Stimulated activated CD8-positive, alpha-beta memory T cell treated with anti-CD3 and anti-CD28 coated beads, Interleukin-12 subunit alpha, Interleukin-12 subunit beta, amount 100 ng/mL, for 24 hours (primary cell): ENCODE data around the gene KLF7.

Experiments used
- DNase-seq: peaks from one replicate; pipeline ENCODE4 v3.0.0-alpha.2; 2020; ENCODE audit errors: extremely low read depth

The KLF7 gene

GRCh38 chr2:207149249-207150213, 16.2 kb downstream of the KLF7 start:
- DNase-seq: no peak

GRCh38 chr2:207148020-207148419, 17.7 kb downstream of the KLF7 start:
- no peak for DNase-seq

- DNase-seq: no peak
Observed at GRCh38 chr2:207144173-207144785, 21.5 kb downstream of the KLF7 start.

DNA sequence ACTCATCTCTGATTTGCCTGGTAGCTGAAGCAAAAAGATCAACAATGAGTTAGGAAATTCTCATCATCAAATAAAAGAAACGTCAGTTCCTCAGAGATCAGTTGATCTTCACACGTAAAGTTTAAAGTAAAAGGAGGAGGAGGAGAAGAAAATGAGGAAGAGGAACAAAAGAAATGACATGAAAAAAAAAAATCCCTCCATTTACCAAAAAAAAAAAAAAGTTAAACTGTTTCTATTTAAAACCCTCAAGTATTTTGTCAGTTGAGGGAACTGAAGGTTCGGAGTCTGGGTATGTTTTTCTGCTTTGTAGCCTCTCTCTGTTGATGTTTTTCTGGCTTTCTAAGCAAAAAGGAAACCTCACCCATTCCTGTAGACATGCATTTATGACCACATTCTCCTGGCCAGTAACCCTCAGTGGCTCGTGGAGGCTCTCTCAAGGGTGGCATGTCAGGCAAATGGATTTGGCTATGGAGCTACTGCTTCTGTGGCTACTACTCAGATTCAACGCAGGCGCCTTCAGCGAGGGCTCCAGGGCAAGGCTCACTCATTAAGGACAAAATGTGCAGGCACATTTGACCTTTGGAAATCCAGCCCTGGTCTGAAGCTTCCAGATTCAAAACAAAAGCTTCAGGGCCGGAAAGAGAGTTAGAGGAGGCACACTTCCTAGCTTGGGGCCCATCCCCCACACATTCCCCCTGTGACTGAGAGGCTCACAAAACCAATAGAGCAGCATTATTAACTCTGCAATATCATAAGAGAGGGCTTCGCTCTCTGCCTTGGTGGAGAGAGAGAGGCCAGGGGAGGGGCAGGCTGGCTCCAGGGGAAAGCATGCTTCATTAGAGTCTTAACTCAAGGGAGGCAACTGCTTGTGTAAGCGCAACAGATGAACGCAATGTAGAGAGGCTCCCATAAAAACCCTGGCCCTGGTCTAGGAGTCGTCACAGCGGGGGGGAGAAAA, 22.3 kb downstream of the KLF7 start:
- DNase-seq: no peak

- no peak for DNase-seq
Observed at GRCh38 chr2:207142461-207142860, 23.3 kb downstream of the KLF7 start.

DNA sequence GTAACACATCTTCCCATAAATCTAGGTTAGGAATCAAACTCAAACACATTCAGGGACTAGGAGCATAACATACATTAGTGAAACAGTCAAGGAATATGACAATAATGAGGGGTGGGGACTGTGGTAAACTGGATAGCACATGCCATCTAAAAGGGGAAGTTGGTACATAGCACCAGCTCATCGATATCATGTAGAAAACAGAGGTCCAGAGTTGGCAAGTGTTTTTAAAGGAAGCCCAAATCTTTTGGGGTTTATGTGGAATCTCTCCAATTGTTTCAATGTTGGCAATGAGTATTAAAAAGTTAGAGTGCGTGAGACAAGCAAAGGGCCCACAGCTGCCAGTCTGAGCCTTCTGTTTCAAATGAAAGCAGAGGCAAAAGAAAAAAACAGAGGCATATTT, 24.4 kb downstream of the KLF7 start:
- no peak for DNase-seq

DNA sequence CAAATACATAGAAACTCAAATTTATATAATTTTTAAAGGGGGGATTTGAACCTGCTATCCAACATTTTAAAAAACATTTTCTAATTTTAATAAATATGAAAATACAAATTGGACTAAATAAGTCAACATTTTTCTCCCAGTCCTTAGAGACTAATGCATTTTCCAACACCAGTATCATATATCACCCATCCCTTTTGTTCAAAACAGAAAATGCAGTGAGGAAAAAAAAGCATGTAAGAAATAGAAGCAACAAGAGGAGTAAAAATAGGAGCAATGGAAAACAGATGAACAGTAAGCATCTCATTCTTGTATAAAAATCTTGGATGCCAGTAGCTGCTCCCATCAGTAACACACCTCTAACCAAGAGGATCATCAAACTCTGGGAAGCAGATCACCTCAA, 25.5 kb downstream of the KLF7 start:
- DNase-seq: no peak

GRCh38 chr2:207139552-207139951, 26.2 kb downstream of the KLF7 start:
- DNase-seq: no peak

- DNase-seq: no peak
Observed at GRCh38 chr2:207138627-207139297, 27.0 kb downstream of the KLF7 start.

DNA sequence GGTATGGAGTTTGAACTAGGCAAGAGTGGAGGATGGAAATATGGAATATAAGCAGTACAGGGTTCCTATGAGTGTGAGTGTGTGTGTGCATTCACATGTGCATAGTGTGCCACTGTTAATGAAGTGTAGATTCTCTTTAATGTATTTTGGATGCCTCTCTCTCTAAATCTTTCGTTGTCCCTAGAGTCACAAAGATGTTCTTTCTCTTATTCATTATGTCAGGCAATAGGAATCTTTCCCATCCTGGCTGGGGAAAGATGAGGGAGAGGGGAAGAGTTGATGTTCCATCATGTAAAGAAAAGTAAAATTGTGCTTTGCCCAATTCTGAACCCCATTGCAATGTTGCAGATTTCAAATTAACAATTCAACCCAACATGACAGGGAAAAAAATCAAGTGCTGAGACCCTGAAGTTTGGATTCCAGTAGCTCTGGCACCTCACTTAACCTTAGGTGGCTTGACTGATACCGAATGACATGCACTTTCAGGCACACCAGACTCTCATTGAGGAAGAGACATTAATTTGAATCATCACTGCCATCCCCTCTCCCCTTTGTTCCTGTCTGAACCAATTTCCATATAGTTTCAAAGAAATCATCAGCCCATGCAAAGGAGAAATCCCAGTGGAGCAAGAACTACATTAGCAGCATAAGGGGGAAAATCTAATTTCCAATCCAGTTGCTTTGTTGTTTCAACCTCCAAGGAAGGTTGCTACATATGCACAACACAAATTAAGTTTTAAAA, 28.0 kb downstream of the KLF7 start:
- no peak for DNase-seq

DNA sequence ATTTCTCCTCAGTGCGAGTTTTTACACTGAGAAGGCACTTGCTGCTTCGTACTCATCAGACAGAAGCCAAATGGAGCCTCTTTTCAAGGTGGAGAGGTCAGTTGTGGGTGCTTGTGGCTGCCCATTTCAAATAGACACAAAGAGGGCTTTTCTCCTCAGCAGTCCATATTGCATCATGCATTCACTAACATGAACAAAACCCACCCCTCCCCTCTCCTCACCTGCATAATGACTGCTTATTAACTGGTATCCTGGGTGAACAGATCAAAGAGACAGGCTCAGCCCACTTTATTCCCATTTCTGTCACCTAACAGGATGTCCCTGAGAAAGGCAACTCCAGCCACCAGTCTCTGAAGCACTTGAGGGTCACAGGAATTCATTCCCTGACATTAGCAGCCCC, 28.9 kb downstream of the KLF7 start:
- DNase-seq: no peak

DNA sequence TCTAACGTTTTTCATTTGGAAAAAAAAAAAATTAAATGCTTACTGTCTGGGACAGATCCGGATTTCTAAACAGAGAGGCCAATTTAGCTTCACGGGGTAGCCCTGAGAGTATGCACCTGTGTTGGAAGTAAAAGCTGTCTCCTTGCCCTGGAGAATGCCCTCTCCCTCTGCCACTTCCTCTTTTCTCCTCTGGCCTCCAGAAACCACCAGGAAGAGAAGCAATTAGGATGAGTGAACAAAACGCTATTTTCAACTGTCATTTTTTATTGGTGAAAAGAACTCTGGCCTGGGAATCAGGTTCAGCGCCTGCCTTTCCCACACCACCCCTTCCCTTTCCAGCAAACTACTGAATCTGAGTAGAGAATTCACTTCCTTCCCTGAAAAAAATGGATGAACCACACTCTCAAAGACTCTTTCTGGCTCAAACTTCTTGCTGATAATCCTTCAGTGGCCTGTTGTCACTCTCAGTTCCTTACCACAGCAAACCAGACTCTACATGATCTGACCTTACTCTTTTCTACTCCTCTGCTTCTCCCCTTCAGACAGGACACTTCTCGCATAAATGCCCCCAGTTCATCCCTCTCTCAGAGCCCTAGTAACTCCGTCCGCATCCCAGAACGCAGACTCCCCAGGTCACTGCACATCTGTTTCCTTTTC, 29.8 kb downstream of the KLF7 start:
- DNase-seq: no peak

- no peak for DNase-seq
Observed at GRCh38 chr2:207135340-207135739, 30.4 kb downstream of the KLF7 start.

DNA sequence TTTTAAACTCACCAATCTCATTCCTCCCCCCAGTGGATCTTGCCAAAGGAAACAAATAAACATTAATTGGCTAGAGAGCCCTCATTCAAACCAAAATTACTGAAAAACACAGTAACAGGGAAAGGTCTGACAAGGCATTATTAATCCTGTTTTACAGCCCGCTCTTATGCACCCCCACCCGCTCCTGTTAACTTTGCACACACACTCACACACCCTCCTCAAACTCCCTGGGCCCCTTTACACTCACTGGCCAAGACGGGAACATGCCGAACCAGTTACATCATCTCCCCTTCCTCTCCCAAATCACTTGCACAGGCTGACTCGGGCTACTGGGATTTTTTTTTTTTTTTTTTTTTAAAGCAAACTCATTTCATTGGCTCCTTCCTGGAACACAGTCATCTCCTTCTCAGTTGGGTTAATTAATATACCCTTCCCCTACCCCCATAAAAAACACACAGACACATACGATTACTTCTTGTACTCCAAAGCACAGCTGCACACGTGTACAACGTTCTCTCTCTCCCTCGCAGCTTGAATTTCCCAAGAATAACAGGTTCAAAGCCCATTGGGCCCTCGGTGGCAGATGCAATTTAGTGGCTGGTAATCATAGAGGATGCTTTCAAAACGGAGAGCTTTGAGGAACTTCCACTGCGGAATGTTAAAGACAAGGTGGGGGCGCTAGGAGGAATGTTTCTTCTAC, 31.8 kb downstream of the KLF7 start:
- DNase-seq: no peak

DNA sequence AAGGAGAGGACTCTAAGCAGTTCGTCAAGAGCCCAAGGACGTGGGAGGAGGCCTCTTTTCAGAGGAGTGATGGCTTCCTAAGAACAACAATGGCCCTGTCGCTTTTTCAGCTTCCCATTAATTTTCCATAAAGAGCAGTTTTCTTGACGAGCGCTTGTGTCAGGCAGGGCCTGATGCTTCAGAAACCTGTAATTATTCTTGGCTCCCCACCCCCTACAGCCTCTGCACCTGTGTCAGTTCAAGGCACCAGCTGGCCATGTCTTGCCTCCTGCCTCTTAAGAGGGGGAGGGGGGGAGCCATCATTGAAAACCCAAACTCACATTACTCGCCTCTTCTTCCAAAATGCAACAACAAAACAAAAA, 32.3 kb downstream of the KLF7 start:
- no peak for DNase-seq

DNA sequence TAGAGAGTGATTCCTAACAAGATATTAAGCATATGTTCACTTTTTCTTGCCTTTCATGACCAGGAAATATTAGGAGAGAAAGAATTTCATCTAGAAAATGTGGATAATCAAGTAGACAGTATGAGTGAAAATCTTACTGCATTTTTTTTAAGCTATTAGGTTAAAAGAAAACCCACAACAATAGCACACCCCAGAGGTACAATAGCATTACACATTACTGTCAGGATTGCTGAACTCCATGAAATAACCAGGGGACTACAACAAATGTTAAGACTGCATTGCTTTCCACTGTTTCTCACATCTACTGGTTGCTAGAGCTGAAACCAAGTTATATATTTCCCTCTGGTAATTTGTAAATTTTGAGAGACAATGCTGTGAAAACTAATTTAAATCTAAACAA, 33.7 kb downstream of the KLF7 start:
- no peak for DNase-seq

DNA sequence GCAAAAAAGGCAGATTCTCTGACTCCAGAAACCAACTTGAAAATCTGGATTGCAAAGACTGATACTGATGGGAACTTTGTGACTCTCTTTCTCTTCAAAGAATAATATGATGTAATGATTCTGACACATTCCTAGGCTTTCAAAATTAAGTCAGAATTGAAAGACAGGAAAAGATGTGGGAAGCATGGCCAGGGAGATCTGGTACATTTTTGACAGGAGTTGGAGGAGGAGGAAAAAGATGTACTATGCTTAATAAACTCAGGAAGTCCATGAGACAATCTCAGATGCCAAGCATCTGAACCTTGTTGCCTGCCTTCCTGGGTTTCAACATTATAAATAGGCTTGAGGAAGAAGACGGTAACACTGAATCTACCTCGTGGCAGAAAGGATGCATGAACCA, 34.2 kb downstream of the KLF7 start:
- no peak for DNase-seq

GRCh38 chr2:207130958-207131521, 34.7 kb downstream of the KLF7 start:
- no peak for DNase-seq

- no peak for DNase-seq
Observed at GRCh38 chr2:207129821-207130220, 35.9 kb downstream of the KLF7 start.
